ENCODE measurements around the gene SLITRK2.

The SLITRK2 gene

DNA sequence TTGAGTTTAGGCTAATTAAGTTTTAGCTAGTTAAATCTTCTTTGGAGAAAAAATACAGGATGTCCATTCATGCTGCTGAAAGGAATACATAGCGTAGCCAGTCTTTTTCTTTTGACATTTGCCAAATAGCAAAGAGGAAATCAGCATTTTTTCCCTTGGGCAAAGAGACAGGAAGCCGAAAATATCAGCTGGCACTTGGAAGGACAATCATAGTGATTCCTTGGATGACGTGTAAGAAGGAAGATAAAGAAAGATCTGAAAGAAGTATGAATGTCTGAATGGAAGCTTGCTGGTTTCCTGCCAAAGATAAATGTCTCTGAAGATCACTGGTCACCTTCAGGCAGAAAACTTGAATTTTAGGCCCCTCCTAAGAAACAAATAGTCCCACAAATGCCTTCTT is 44.2 kb downstream of the SLITRK2 start:
- DNase-seq: no peak

DNA sequence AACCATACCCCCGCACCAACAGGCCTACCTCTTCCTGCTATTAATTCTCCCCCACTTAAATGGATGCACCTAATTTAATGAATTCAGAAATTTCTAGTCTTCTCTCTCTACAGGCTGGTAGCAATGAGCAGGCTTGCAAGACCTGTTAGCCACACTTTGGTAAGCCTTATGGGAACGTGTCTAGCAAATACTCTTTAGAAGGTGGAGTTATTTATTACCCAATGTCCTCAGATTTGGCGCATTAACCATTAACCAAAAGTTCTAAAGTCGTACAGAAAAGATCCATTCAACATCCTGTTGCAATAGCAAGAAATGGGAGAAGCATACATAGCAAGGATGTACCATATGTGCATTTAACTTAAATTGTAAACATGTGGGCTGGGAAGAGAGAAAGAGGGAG is 47.5 kb downstream of the SLITRK2 start:
- no peak for DNase-seq
